Progenitor cell of endocrine pancreas (in vitro differentiated cells): ENCODE results near the gene GPR4. TPM values are rescaled to one million over a fixed set of nuclear protein-coding genes. Genes with fewer than 3 reads are reported as not detected.
"Not testable (repeated sequence)": the region's sequence is repeated elsewhere in the genome, so short reads cannot be mapped to it uniquely, and the experiment has no call there.

Experiments used
- DNase-seq: peaks from one replicate; pipeline ENCODE4 v3.0.0; 2021; ENCODE audit warnings: low spot score; ENCODE audit not compliant: unreplicated experiment
- H3K27ac Mint-ChIP-seq: 2 replicates; pipeline ENCODE4 v1.8.0; 2021; ENCODE audit warnings: mild to moderate bottlenecking, moderate library complexity, mixed read lengths
- H3K27me3 Mint-ChIP-seq: 2 replicates; pipeline ENCODE4 v1.8.0; 2021; ENCODE audit warnings: mixed read lengths
- H3K36me3 Mint-ChIP-seq: 2 replicates; pipeline ENCODE4 v1.8.0; 2022; ENCODE audit warnings: mixed read lengths; ENCODE audit not compliant: insufficient read depth
- H3K4me1 Mint-ChIP-seq: 2 replicates; pipeline ENCODE4 v1.8.0; 2021; ENCODE audit warnings: low read depth, mixed read lengths
- H3K4me3 Mint-ChIP-seq: 2 replicates; pipeline ENCODE4 v1.8.0; 2021; ENCODE audit warnings: low read depth, mild to moderate bottlenecking, moderate library complexity, mixed read lengths
- H3K9me3 Mint-ChIP-seq: 2 replicates; pipeline ENCODE4 v1.8.0; 2021; ENCODE audit warnings: low read depth, mixed read lengths
- CTCF ChIP-seq: fragments of 200-600 bp; sonication (generic); IDR thresholded peaks from one replicate; pipeline ENCODE4 v1.5.0; 2021; ENCODE audit warnings: antibody characterized with exemption, mild to moderate bottlenecking; ENCODE audit not compliant: unreplicated experiment
- total RNA-seq: library from RNA; stranded (reverse); gene quantifications from 2 replicates; pipeline ENCODE4 v1.2.1, GENCODE V29; 2021

The GPR4 gene
- total RNA-seq, 1 donor from 2014 or later, result not detected

GRCh38 chr19:45621389-45621788 lies 19.4 kb upstream of the GPR4 start:
- H3K9me3 Mint-ChIP-seq, result no peaks in the 10 kb centered on the region
- H3K27ac Mint-ChIP-seq, result no peak overlapping the region
- H3K36me3 Mint-ChIP-seq, result peaks cover 13% of the 10 kb centered on the region
- H3K4me1 Mint-ChIP-seq, result no peaks in the 10 kb centered on the region
- DNase-seq, result no peak
- no peak for TF ChIP-seq CTCF
- H3K4me3 Mint-ChIP-seq, result no peak overlapping the region
- H3K27me3 Mint-ChIP-seq, result no peaks in the 10 kb centered on the region

GRCh38 chr19:45616704-45617017 lies 14.6 kb upstream of the GPR4 start:
- TF ChIP-seq CTCF, result no peak
- H3K27me3 Mint-ChIP-seq, result no peaks in the 10 kb centered on the region
- H3K4me3 Mint-ChIP-seq, result peak overlapping the region; percentile 31
- H3K4me1 Mint-ChIP-seq, result peaks cover 4% of the 10 kb centered on the region
- peaks cover 9% of the 10 kb centered on the region for H3K36me3 Mint-ChIP-seq
- DNase-seq, result no peak
- no peak overlapping the region for H3K27ac Mint-ChIP-seq
- H3K9me3 Mint-ChIP-seq, result no peaks in the 10 kb centered on the region

GRCh38 chr19:45615795-45616703 lies 14.0 kb upstream of the GPR4 start:
- H3K27ac Mint-ChIP-seq, result peak overlapping the region; percentile 97
- peak overlapping the region; percentile 77 for H3K4me3 Mint-ChIP-seq
- no peaks in the 10 kb centered on the region for H3K27me3 Mint-ChIP-seq
- peaks cover 9% of the 10 kb centered on the region for H3K36me3 Mint-ChIP-seq
- peak; percentile 82 for DNase-seq
- no peak for TF ChIP-seq CTCF
- no peaks in the 10 kb centered on the region for H3K9me3 Mint-ChIP-seq
- H3K4me1 Mint-ChIP-seq, result peaks cover 4% of the 10 kb centered on the region

GRCh38 chr19:45615056-45615455 lies 13.0 kb upstream of the GPR4 start:
- H3K4me1 Mint-ChIP-seq, H3K27me3 Mint-ChIP-seq, DNase-seq, H3K27ac Mint-ChIP-seq, H3K4me3 Mint-ChIP-seq, H3K36me3 Mint-ChIP-seq, H3K9me3 Mint-ChIP-seq: not testable (repeated sequence)

GRCh38 chr19:45613926-45614725 lies 12.1 kb upstream of the GPR4 start:
- Mint-ChIP-seq H3K36me3 (peaks cover 13% of the 10 kb centered on the region), H3K4me3 (no peak overlapping the region), H3K27ac (peak overlapping the region; percentile 91), H3K9me3 (peaks cover under 1% of the 10 kb centered on the region), H3K4me1 (peaks cover 4% of the 10 kb centered on the region), H3K27me3 (no peaks in the 10 kb centered on the region)
- no peak for DNase-seq
- TF ChIP-seq CTCF, result no peak
